DND-41 (cell line): ENCODE results near the gene CHMP4B.

Experiments used
- EZH2 ChIP-seq: IDR thresholded peaks from 3 replicates; pipeline ENCODE4 v1.6.1; 2012; ENCODE audit warnings: borderline replicate concordance, low read depth, mild to moderate bottlenecking, moderate library complexity, low read length, inconsistent platforms; ENCODE audit not compliant: severe bottlenecking
- TF ChIP-seq, protein P1 (sequence below): IDR thresholded peaks from 2 replicates; pipeline ENCODE4 v1.5.1; 2012; ENCODE audit warnings: borderline replicate concordance, low read length, moderate library complexity, mild to moderate bottlenecking; ENCODE audit not compliant: poor library complexity, severe bottlenecking; ENCODE audit errors: extremely low read depth

DNA sequence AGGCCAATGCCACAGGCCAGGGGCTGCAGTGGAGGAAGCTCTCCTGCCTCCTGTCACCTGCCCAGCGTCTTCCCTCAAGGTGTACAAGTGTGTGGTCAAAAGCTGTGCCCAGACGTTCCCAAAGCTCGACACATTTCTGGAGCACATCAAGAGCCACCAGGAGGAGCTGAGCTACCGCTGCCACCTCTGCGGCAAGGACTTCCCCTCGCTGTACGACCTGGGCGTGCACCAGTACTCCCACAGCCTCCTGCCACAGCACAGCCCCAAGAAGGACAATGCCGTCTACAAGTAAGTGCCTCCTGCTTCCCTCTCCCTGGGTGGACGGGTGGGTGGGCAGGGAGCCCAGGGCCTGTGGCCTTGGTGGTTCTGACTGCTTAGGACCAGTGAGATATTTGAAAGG is 41.1 kb upstream of the CHMP4B start:
- TF ChIP-seq, protein P1, sequence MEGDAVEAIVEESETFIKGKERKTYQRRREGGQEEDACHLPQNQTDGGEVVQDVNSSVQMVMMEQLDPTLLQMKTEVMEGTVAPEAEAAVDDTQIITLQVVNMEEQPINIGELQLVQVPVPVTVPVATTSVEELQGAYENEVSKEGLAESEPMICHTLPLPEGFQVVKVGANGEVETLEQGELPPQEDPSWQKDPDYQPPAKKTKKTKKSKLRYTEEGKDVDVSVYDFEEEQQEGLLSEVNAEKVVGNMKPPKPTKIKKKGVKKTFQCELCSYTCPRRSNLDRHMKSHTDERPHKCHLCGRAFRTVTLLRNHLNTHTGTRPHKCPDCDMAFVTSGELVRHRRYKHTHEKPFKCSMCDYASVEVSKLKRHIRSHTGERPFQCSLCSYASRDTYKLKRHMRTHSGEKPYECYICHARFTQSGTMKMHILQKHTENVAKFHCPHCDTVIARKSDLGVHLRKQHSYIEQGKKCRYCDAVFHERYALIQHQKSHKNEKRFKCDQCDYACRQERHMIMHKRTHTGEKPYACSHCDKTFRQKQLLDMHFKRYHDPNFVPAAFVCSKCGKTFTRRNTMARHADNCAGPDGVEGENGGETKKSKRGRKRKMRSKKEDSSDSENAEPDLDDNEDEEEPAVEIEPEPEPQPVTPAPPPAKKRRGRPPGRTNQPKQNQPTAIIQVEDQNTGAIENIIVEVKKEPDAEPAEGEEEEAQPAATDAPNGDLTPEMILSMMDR = no peak
- TF ChIP-seq EZH2 = no peak
